Measurements from ENCODE around the gene PHC1.
A peak's percentile ranks its signal among the peaks of the same experiment; 100 is the strongest.
"Not testable (repeated sequence)": the region's sequence is repeated elsewhere in the genome, so short reads cannot be mapped to it uniquely, and the experiment has no call there.

The PHC1 gene

DNA sequence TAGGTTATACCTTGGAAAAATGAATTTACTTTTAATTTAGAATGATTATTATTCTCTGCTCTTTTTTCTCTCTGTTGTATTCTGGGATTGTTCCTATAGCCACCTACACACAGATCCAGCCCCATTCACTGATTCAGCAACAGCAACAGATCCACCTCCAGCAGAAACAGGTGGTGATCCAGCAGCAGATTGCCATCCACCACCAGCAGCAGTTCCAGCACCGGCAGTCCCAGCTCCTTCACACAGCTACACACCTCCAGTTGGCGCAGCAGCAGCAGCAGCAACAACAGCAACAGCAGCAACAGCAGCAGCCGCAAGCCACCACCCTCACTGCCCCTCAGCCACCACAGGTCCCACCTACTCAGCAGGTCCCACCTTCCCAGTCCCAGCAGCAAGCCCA, 18.2 kb downstream of the PHC1 start:
- not testable (repeated sequence) for H3K4me3 ChIP-seq (ENCODE audit: low read depth, low read length); H3K9ac ChIP-seq (ENCODE audit: low read length); H3K4me1 ChIP-seq (ENCODE audit: control insufficient read depth, insufficient read depth, low read length); H3K27ac ChIP-seq (ENCODE audit: low read depth, low read length); H3K27me3 ChIP-seq (ENCODE audit: control insufficient read depth, insufficient read depth, low read length); H3K9me3 ChIP-seq (ENCODE audit: control insufficient read depth, insufficient read depth, low read depth, low read length)
- peaks cover 91% of the 10 kb centered on the region for H3K36me3 ChIP-seq (ENCODE audit: control insufficient read depth, insufficient read depth, low read length)

DNA sequence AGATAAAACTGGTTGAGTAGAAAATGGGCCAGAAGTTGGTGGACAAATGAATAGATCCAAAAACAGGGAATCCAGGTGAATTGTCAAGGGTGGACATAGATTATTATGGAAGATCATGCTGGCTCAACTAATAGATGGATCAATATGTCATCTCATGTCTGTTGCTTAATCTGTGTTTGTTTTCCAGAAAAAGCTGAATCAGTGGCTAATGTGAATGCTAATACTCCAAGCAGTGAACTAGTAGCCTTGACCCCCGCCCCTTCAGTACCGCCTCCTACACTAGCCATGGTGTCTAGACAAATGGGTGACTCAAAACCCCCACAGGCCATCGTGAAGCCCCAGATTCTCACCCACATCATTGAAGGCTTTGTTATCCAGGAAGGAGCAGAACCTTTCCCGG, 19.8 kb downstream of the PHC1 start:
- H3K9me3 ChIP-seq (ENCODE audit: control insufficient read depth, insufficient read depth, low read depth, low read length); H3K4me3 ChIP-seq (ENCODE audit: low read depth, low read length); H3K27ac ChIP-seq (ENCODE audit: low read depth, low read length); H3K27me3 ChIP-seq (ENCODE audit: control insufficient read depth, insufficient read depth, low read length); H3K9ac ChIP-seq (ENCODE audit: low read length); H3K4me1 ChIP-seq (ENCODE audit: control insufficient read depth, insufficient read depth, low read length): not testable (repeated sequence)
- peaks cover 91% of the 10 kb centered on the region for H3K36me3 ChIP-seq (ENCODE audit: control insufficient read depth, insufficient read depth, low read length)

DNA sequence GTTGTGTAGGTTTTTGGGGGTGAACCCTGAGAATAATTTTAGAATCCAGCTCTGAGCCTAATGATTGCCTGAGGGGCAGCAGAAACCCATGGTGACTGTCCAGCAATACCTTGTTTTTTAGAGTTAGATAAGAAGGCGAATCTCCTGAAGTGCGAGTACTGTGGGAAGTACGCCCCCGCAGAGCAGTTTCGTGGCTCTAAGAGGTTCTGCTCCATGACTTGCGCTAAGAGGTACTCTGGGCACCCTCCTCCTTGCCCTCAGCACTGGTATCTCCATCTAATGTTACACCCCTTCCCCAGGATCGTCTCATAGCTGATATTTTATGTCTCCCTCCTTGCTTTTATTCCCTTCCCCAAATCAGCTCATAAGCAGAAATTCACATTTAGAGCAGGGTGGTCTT, 22.4 kb downstream of the PHC1 start:
- H3K36me3 ChIP-seq (ENCODE audit: control insufficient read depth, insufficient read depth, low read length) = peaks cover 77% of the 10 kb centered on the region
- H3K9me3 ChIP-seq (ENCODE audit: control insufficient read depth, insufficient read depth, low read depth, low read length) = no peaks in the 10 kb centered on the region
- no peak overlapping the region for H3K9ac ChIP-seq (ENCODE audit: low read length)
- H3K4me3 ChIP-seq (ENCODE audit: low read depth, low read length) = no peak overlapping the region
- H3K27me3 ChIP-seq (ENCODE audit: control insufficient read depth, insufficient read depth, low read length) = no peaks in the 10 kb centered on the region
- no peaks in the 10 kb centered on the region for H3K4me1 ChIP-seq (ENCODE audit: control insufficient read depth, insufficient read depth, low read length)
- no peak overlapping the region for H3K27ac ChIP-seq (ENCODE audit: low read depth, low read length)

DNA sequence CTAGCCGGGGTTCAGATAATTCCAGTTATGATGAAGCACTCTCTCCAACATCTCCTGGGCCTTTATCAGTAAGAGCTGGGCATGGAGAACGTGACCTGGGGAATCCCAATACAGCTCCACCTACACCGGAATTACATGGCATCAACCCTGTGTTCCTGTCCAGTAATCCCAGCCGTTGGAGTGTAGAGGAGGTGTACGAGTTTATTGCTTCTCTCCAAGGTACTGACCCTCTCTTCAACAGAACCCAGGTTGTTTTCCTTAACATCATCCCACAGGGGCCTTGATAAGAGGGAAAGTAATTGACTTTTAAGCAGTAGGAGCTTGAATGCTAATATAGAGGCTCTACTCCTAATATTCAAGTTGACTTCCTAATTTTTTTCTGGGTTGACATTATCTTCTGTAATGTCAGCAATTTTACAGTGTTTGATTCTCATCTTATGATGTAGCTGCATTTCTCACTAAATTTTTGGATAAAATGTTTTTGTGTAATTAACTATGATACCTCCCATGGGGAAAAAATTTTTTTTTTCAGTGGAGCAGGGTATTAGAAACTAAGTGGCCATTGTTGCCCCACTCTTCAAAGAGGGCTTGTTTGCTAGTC, 23.6 kb downstream of the PHC1 start:
- not testable (repeated sequence) for H3K27ac ChIP-seq (ENCODE audit: low read depth, low read length); H3K9ac ChIP-seq (ENCODE audit: low read length); H3K9me3 ChIP-seq (ENCODE audit: control insufficient read depth, insufficient read depth, low read depth, low read length); H3K4me3 ChIP-seq (ENCODE audit: low read depth, low read length); H3K27me3 ChIP-seq (ENCODE audit: control insufficient read depth, insufficient read depth, low read length); H3K4me1 ChIP-seq (ENCODE audit: control insufficient read depth, insufficient read depth, low read length)
- peaks cover 80% of the 10 kb centered on the region for H3K36me3 ChIP-seq (ENCODE audit: control insufficient read depth, insufficient read depth, low read length)

DNA sequence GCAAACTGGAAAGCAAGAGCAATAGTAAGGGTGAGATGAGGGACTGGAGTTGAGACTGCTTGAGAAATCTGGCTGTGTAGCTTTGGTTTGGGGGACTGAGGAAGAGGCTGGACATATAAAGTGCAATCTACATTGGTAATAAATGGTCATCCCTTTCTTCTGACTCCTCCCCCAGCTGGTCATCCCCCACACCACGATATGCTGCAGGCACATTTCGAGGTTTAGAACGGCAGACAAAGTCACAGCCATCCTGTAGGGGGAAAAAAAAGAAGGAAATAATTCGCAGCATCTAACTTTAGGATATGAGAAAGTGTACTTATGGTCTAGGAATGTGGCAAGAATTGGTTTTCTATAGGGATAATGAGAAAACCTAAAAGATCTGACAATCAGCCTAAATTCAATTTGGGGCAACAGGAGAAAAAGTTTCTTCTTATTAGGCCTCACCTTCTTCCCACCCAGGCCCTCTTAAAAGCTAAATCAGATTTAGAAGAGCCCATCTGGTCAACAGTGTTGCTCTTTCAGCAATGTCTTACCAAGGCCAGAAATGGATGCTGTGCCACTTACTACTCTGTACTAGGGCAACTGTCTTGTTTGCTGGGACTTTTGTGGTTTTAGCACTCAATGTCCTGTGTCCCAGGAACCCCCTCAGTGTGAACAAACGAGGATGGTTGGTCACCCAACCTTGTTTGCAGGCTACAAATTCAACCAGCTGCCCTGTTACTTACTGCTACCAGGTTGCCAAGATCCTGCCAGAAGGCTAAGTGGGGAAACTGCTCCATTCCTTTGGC, 27.6 kb downstream of the PHC1 start:
- Histone ChIP-seq H3K9ac (ENCODE audit: low read length) (no peak overlapping the region), H3K4me3 (ENCODE audit: low read depth, low read length) (no peak overlapping the region), H3K9me3 (ENCODE audit: control insufficient read depth, insufficient read depth, low read depth, low read length) (no peaks in the 10 kb centered on the region), H3K27ac (ENCODE audit: low read depth, low read length) (no peak overlapping the region), H3K27me3 (ENCODE audit: control insufficient read depth, insufficient read depth, low read length) (no peaks in the 10 kb centered on the region), H3K36me3 (ENCODE audit: control insufficient read depth, insufficient read depth, low read length) (peaks cover 77% of the 10 kb centered on the region), H3K4me1 (ENCODE audit: control insufficient read depth, insufficient read depth, low read length) (no peaks in the 10 kb centered on the region)

DNA sequence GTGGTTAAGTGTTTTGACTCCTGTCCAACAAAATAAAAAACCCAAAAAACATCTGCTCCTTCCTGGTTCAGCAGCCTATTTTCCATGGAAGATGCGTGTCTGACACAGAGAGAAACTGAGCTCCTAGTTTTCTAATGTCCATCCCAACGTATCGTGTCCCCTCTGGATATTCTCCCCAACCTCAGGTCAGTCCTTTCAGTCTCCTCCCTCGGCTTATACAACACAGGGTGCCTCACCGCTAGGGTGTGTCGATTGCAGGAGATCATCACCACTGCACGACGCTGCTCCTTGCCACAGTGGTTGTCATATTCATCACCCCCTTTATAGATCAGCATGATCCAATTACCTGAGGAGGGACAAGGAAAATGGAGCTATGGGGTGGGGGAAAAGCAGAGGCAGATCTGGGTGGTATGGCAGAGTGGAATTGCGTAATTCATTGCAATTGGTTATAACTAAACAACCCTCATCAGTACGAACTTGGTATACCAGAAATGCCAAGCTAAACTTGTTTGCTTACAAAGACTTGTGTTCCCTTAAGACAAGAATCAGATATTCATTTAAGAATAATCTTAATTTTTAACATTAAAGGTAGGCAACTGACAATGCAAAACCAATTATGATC, 29.4 kb downstream of the PHC1 start:
- Histone ChIP-seq H3K9me3 (ENCODE audit: control insufficient read depth, insufficient read depth, low read depth, low read length) (no peaks in the 10 kb centered on the region), H3K4me1 (ENCODE audit: control insufficient read depth, insufficient read depth, low read length) (peaks cover 10% of the 10 kb centered on the region; the same call in 1 of the 2 replicates), H3K9ac (ENCODE audit: low read length) (no peak overlapping the region), H3K27me3 (ENCODE audit: control insufficient read depth, insufficient read depth, low read length) (no peaks in the 10 kb centered on the region), H3K27ac (ENCODE audit: low read depth, low read length) (no peak overlapping the region), H3K4me3 (ENCODE audit: low read depth, low read length) (no peak overlapping the region), H3K36me3 (ENCODE audit: control insufficient read depth, insufficient read depth, low read length) (peaks cover 59% of the 10 kb centered on the region)

DNA sequence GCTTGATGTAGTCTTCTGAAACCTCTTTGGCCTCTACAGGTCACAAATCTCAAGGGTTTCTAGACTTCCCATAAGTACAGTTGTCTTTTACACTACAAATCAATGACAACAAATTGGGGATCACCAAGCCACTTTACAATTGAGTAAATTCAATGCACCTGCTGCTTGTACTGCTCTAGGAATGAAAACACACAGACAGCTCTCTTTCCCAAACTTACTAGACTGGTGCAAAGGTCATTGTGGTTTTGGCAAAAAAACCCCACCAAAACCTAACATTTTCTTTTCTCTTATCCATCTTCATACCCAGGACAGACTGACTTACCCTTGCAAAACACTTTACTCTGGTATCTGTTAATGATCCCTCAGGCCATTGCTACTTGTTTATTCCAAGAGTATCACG, 32.4 kb downstream of the PHC1 start:
- no peak overlapping the region for H3K27ac ChIP-seq (ENCODE audit: low read depth, low read length)
- H3K9ac ChIP-seq (ENCODE audit: low read length) = no peak overlapping the region
- no peaks in the 10 kb centered on the region for H3K9me3 ChIP-seq (ENCODE audit: control insufficient read depth, insufficient read depth, low read depth, low read length)
- H3K27me3 ChIP-seq (ENCODE audit: control insufficient read depth, insufficient read depth, low read length) = no peaks in the 10 kb centered on the region
- H3K4me1 ChIP-seq (ENCODE audit: control insufficient read depth, insufficient read depth, low read length) = peaks cover 12% of the 10 kb centered on the region; the same call in 1 of the 2 replicates
- H3K36me3 ChIP-seq (ENCODE audit: control insufficient read depth, insufficient read depth, low read length) = peaks cover 46% of the 10 kb centered on the region
- H3K4me3 ChIP-seq (ENCODE audit: low read depth, low read length) = no peak overlapping the region

DNA sequence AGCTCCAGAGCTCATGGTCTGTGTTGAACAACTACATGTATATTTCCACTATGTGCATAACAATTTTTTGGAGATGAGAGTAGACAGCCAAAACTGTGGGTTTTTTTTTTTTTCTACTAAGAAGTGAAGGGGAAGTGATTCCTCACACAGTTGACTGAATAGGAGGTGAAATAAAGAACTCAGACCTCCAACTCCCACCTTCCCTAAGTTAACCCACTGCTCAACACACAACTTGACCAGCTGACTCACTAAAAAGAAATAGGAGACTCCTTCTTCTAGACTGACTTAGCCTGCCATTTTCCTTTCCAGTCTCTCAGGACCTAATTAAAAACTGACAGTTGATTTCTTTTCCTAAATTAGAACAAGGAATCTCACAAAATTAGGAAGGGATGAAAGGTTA, 33.4 kb downstream of the PHC1 start:
- Histone ChIP-seq H3K4me3 (ENCODE audit: low read depth, low read length) (peak overlapping the region; percentile 88), H3K27ac (ENCODE audit: low read depth, low read length) (no peak overlapping the region), H3K36me3 (ENCODE audit: control insufficient read depth, insufficient read depth, low read length) (peaks cover 37% of the 10 kb centered on the region), H3K4me1 (ENCODE audit: control insufficient read depth, insufficient read depth, low read length) (peaks cover 12% of the 10 kb centered on the region; the same call in 1 of the 2 replicates), H3K27me3 (ENCODE audit: control insufficient read depth, insufficient read depth, low read length) (no peaks in the 10 kb centered on the region), H3K9ac (ENCODE audit: low read length) (no peak overlapping the region), H3K9me3 (ENCODE audit: control insufficient read depth, insufficient read depth, low read depth, low read length) (0 out of 2 replicates have a peak, but pooled peaks cover 2% of the 10 kb centered on the region)

DNA sequence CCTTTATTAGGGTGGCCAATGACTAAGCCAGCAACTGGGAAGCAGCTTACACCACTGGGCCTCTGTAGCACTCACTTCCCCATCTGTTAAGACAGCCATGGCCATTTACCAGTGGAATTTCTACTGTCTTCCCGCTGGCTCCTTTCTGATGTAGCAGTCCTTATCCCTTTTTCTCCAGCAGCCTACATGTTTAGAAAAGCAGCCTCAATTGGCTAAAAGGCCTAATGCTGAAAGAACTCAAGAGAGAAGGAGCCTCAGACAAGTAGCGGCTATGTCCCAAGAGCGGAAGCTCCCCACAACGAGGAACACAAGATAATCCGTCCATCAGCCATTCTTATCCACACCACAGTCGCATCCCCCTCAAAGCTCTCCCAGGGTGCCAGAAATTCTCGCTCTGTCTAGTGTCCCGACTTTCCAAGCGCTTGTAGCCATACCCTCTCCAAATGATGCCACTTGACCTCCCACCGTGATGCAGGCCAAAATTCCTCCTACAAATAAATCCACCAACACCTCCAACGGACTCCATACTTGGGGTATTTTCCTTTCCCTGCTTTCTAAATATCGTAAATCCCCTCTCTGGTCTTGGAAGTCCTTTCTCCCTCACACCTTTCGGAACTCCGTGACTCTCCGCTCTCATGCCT, 34.5 kb downstream of the PHC1 start:
- H3K4me1 ChIP-seq (ENCODE audit: control insufficient read depth, insufficient read depth, low read length) = peaks cover 12% of the 10 kb centered on the region; the same call in 1 of the 2 replicates
- H3K27me3 ChIP-seq (ENCODE audit: control insufficient read depth, insufficient read depth, low read length) = no peaks in the 10 kb centered on the region
- H3K4me3 ChIP-seq (ENCODE audit: low read depth, low read length) = peak overlapping the region; percentile 88
- peak overlapping the region; percentile 98; the same call in 1 of the 2 replicates for H3K27ac ChIP-seq (ENCODE audit: low read depth, low read length)
- peaks cover 30% of the 10 kb centered on the region for H3K36me3 ChIP-seq (ENCODE audit: control insufficient read depth, insufficient read depth, low read length)
- H3K9me3 ChIP-seq (ENCODE audit: control insufficient read depth, insufficient read depth, low read depth, low read length) = peaks cover 10% of the 10 kb centered on the region; the same call in 1 of the 2 replicates
- H3K9ac ChIP-seq (ENCODE audit: low read length) = peak overlapping the region; percentile 95

DNA sequence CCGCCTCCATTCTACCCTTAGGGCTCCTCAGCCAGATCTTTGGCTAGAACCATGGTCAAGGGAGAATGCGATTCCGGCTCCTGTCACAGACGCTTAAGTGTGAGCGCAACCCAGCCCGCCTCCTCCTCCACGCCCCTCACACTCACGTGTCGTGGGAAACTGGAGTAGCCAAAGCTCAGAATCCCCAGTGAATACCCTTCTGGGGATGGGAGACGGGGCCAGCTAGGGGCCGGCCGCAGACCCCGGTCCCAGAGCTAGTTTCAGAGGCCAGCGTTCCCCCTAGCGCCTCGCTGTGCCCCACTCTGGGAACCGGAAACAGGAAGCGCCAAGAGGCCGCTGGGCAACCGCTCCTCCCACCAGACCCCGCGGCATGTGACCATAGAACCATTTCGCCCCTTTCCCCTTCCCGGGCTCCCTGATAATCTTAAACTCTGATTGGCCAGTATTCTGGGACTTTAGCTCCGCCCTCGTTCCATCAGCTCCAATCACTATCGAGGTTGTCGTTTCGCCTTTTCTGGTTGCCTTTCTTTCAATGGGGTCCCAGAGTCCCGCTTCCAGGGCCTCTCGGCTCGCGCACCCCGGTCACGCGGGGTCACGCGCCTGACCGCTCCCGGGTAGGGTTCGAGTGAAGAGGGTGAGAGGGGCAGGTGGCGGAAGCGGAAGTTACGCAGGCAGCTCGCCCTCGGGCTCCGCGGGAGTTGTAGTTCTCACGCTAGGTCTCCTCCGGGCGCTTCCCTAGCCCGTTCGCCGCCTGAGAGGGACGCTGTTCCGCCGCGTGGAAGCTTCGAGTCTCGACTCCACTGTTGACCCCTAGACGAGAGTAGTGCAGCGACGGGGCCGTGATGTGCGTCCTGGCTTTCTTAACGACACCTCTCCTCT, 35.3 kb downstream of the PHC1 start, which contains the start of gene M6PR:
M6PR (minus strand) TSS at position 304 of the 879 bp plus-strand sequence. CDS start 3,241 bp downstream, outside the sequence.
- peak within 1 kb of the TSS; percentile 88 for H3K4me3 ChIP-seq (ENCODE audit: low read depth, low read length)
- peak within 1 kb of the TSS; percentile 95 for H3K9ac ChIP-seq (ENCODE audit: low read length)
- H3K9me3 ChIP-seq (ENCODE audit: control insufficient read depth, insufficient read depth, low read depth, low read length) = peaks cover 15% of the 10 kb centered on the region; the same call in 1 of the 2 replicates
- peak within 1 kb of the TSS; percentile 98 for H3K27ac ChIP-seq (ENCODE audit: low read depth, low read length)
- peaks cover 12% of the 10 kb centered on the region; the same call in 1 of the 2 replicates for H3K4me1 ChIP-seq (ENCODE audit: control insufficient read depth, insufficient read depth, low read length)
- no peaks in the 10 kb centered on the region for H3K27me3 ChIP-seq (ENCODE audit: control insufficient read depth, insufficient read depth, low read length)
- peaks cover 22% of the 10 kb centered on the region for H3K36me3 ChIP-seq (ENCODE audit: control insufficient read depth, insufficient read depth, low read length)

All from HUES6 (cell line).